Measurements from ENCODE around the gene GNB2.
"Not testable (repeated sequence)": the region's sequence is repeated elsewhere in the genome, so short reads cannot be mapped to it uniquely, and the experiment has no call there.

The GNB2 gene

DNA sequence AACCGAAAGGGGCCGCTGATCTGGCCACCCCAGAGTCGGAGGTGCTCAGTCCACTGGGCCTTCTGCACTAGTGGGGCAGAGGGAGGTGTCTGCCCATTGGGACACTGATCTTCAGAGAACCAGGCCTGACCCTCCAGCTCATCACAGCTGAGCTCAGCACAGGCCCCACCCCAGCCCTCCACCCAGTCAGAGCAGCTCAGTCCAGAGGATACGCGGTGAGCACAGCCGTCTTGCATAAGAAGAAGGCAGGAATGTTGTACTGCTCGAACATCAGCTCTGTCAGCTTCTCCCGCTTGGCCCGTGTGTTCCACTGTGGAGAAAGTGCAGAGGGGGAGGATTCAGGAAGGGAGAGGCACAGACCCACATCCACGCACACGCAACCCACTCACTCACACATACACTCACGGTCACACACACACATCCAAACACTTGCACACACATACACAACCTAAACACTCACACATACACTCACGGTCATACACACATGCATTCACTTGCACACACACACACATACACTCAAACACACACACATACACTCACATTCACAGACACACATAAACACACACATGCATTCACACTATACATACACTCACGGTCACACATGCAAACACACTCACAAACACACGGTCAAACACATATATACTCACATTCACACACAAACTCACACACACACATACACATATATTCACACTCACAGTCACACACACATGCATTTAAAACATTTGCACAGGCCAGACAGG, 23.5 kb upstream of the GNB2 start:
- Mint-ChIP-seq H3K4me1 (no peaks in the 10 kb centered on the region), H3K4me3 (no peak overlapping the region), H3K27me3 (peaks cover 87% of the 10 kb centered on the region), H3K9me3 (no peaks in the 10 kb centered on the region), H3K27ac (no peak overlapping the region), H3K36me3 (no peaks in the 10 kb centered on the region)
- no peak for ATAC-seq

DNA sequence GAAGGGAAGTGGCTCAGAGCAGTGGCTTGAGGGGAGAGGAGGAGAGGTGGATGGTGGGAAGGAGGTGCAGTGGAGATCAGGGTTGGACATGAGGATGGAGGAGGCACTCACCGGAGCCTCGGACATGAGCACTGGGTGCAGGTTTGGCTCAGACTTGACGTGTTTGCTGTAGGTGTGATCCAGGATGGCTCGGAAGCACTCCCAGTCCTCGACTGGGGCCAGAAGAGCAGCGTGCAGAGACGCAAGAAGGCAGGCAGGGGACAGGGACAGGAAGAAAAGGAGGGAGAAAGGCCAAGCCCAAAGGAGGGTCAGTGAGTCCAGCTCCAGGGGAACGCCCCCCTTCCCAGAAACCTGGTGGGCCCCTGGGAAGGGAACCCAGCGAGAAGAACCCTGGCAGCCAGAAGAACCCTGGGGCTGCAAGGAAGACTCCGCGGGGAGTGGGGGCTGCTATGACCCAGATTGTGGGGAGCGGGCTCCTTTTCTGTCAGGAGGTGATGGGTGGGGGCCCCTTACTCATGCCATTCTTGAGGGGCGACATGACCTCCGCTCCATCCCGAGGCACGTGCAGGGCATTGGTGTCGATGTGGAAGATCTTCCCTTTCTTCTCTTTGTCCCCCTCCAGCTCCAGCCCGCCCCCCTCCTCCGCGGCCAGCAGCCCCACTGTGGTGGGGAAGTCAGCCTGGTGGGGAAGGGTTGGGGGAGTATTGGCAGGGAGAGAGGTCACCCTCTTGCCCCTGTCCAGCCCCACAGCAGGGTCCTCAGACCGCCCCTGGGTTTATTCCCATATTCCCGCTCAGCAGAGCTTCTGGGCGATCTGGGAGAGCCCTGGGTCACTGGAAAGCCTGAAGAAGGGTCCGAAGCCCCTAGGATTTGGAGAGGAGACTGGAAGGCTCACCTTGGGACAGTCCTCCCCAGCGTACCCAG, 18.4 kb upstream of the GNB2 start:
- Mint-ChIP-seq H3K27ac (no peak overlapping the region), H3K4me3 (no peak overlapping the region), H3K36me3 (no peaks in the 10 kb centered on the region), H3K9me3 (no peaks in the 10 kb centered on the region), H3K27me3 (peaks cover 78% of the 10 kb centered on the region), H3K4me1 (no peaks in the 10 kb centered on the region)
- ATAC-seq, result no peak

DNA sequence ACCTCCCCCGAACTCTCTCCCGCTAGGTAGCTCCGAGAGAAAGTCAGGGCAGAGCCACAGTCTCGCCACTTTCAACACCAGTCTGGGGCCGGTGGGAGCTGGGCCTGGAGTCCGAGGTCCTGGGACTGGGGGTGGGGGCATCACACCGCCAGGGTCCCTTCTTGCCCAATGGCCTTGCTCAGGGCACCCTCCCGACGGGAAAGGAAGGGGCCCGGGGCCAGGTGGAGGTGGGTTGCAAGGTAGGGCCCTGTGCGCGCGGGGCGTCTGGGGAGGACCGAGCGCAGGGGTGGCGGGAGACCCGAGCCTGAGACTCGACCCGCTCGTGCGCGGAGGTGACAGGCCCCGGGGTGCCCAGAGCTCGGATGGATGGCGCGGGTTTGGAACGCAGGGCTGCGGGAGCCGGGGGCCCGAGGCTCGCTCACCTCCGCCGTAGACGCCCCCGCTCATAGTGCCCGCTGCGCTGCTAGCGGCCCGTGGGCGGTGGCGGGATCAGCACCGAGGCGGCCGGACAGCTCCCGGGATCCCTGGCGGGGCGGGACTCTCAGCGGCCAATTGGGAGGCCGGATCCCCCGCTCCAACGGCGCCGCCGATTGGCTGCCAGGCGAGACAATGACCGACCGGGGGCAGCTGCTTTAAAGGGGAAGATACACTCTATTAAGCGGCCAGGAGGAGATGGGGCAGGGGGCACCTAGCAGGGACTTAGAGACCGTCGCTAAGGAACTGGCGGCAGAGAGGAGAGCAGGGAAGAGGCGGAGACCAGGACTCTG, 17.4 kb upstream of the GNB2 start, which contains the start of gene ACTL6B:
Gene ACTL6B (minus strand): TSS at position 541 of the 767 bp plus-strand sequence. CDS start 94 bp downstream, at position 447.
- Mint-ChIP-seq H3K4me3 (no peak within 1 kb of the TSS), H3K4me1 (no peaks in the 10 kb centered on the region), H3K9me3 (no peaks in the 10 kb centered on the region), H3K27me3 (peaks cover 70% of the 10 kb centered on the region), H3K36me3 (no peaks in the 10 kb centered on the region), H3K27ac (no peak within 1 kb of the TSS)
- ATAC-seq, result no peak

DNA sequence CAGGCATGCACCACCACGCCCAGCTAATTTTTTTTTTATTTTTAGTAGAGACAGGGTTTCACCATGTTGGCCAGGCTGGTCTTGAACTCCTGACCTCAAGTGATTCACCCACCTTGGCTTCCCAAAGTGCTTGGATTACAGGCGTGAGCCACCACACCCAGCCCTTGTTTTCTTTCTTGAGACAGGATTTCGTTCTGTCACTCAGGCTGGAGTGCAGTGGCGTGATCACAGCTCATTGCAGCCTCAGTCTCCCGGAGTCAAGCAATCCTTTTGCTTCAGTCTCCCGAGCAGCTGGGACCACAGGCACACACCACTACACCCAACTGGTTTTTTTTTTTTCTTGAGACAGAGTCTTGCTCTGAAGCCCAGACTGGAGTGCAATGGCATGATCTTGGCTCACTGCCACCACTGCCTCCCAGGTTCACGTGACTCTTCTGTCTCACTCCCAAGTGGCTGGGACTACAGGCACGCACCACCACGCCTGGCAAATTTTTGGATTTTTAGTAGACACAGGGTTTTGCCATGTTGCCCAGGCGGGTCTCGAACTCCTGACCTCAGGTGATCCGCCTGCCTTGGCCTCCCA, 11.3 kb upstream of the GNB2 start:
- H3K4me1 Mint-ChIP-seq, H3K27ac Mint-ChIP-seq, H3K36me3 Mint-ChIP-seq, H3K9me3 Mint-ChIP-seq, H3K4me3 Mint-ChIP-seq, ATAC-seq: not testable (repeated sequence)
- H3K27me3 Mint-ChIP-seq, result peaks cover 20% of the 10 kb centered on the region

DNA sequence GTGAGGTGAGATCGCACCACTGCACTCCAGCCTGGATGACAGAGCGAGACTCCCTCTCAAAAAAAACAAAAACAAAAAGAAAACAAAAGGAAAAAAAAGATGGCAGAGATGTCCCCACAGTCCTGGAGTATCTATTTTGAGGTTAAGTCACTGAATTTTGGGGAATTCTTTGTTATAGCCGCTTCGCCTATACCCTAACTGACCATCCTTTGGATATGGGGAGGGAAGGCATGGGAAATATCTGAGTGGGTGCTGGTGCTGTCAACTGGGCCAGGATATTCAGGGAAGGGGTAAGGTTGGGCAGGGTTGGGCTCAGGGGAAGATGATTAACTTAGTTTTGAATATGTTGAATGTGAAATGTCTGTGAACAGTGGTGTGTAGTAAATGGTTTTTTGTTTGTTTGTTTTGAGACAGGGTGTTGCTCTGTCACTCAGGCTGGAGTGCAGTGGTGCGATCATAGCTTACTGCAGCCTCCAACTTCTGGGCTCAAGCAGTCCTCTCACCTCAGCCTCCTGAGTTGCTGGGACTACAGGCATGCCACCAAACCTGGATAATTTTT, 8.3 kb upstream of the GNB2 start:
- no peaks in the 10 kb centered on the region for H3K27me3 Mint-ChIP-seq
- peaks cover 2% of the 10 kb centered on the region for H3K9me3 Mint-ChIP-seq
- no peak for ATAC-seq
- H3K36me3 Mint-ChIP-seq, result no peaks in the 10 kb centered on the region
- peaks cover 9% of the 10 kb centered on the region for H3K4me1 Mint-ChIP-seq
- H3K27ac Mint-ChIP-seq, result no peak overlapping the region
- H3K4me3 Mint-ChIP-seq, result no peak overlapping the region

DNA sequence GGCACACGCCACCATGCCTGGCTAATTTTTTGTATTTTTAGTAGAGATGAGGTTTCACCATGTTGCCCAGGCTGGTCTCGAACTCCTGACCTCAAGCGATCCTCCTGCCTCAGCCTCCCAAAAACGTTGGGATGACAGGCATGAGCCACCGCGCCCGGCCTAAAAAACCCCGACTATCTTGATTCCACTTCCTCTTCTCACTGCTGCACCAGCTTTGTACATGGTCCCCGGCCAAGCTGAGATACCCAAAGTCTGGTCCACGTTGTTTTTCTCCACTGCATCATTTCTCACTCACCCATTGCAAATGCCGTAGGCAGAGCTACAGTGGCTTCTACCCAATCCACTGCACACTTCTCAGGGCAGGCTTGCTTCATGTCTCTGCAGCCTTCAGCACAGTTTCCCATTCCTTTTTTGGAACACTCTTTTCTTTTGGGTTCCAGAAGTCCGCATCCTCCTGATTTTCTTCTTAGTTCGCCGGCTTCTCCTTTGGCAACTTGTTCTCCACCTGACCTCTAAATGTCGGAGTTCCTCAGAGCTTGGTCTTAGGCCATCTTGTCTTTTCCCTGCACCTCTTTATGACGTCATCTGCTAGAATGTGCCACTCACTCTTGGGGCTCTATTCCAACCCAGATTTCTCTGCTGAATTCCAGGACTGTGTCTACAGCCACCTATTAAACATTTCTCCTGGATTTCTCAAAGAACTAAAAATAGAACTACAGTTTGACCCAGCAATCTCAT, 6.0 kb upstream of the GNB2 start:
- H3K4me3 Mint-ChIP-seq, result no peak overlapping the region
- peaks cover 2% of the 10 kb centered on the region for H3K9me3 Mint-ChIP-seq
- no peaks in the 10 kb centered on the region for H3K27me3 Mint-ChIP-seq
- no peak overlapping the region for H3K27ac Mint-ChIP-seq
- peaks cover 9% of the 10 kb centered on the region for H3K4me1 Mint-ChIP-seq
- H3K36me3 Mint-ChIP-seq, result no peaks in the 10 kb centered on the region
- no peak for ATAC-seq

DNA sequence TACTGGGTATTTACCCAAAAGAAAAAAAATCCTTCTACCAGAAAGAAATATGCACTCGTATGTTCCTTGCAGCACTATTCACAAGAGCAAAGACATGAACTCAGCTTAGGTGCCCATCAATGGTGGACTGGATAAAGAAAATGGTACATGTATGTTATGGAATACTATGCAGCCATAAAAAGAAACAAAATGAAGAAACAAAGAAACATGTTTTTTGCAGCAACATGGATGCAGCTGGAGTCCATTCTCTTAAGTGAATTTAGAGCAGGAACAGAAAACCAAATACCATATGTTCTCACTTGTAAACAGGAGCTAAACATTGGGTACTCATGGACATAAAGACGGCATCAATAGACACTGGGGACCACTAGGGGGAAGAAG, 5.5 kb upstream of the GNB2 start:
- Mint-ChIP-seq H3K36me3 (no peaks in the 10 kb centered on the region), H3K4me1 (peaks cover 11% of the 10 kb centered on the region), H3K27ac (no peak overlapping the region), H3K9me3 (peaks cover 2% of the 10 kb centered on the region), H3K27me3 (no peaks in the 10 kb centered on the region), H3K4me3 (no peak overlapping the region)
- ATAC-seq, result no peak

DNA sequence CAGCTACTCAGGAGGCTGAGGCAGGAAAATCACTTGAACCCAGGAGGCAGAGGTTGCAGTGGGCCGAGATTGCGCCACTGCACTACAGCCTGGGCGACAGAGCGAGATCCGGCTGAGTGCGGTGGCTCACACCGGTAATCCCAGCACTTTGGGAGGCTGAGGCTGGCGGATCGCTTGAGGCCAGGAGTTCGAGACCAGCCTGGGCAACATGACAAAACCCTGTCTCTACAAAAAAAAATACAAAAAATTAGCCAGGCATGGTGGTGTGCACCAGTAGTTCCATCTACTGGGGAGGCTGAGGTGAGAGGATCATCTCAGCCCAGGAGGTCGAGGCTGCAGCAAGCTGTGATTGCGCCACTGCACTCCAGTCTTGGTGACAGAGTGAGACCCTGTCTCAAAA, 4.4 kb upstream of the GNB2 start:
- H3K27me3 Mint-ChIP-seq, H3K36me3 Mint-ChIP-seq, H3K27ac Mint-ChIP-seq, H3K4me3 Mint-ChIP-seq, H3K9me3 Mint-ChIP-seq, ATAC-seq: not testable (repeated sequence)
- H3K4me1 Mint-ChIP-seq, result peaks cover 14% of the 10 kb centered on the region

DNA sequence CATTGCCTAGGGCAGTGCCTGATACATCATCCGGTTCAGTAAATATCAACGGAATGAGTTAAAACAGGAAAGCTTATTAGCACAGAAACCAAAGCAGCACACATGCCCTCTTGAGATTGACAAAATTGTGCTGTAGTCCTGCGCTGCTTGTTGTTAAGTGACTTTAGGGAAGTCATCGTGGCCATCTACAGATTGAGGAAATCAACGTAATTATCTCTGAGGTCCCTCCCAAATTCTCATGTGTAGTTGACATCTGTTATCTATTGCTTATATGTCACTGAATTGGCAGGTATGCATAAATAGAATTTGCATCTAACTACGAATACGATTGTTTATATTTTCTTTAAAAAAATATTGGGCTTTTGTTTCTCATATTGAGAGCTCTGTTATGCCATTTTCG, 3.5 kb upstream of the GNB2 start:
- H3K4me3 Mint-ChIP-seq, result no peak overlapping the region
- peaks cover 2% of the 10 kb centered on the region for H3K9me3 Mint-ChIP-seq

DNA sequence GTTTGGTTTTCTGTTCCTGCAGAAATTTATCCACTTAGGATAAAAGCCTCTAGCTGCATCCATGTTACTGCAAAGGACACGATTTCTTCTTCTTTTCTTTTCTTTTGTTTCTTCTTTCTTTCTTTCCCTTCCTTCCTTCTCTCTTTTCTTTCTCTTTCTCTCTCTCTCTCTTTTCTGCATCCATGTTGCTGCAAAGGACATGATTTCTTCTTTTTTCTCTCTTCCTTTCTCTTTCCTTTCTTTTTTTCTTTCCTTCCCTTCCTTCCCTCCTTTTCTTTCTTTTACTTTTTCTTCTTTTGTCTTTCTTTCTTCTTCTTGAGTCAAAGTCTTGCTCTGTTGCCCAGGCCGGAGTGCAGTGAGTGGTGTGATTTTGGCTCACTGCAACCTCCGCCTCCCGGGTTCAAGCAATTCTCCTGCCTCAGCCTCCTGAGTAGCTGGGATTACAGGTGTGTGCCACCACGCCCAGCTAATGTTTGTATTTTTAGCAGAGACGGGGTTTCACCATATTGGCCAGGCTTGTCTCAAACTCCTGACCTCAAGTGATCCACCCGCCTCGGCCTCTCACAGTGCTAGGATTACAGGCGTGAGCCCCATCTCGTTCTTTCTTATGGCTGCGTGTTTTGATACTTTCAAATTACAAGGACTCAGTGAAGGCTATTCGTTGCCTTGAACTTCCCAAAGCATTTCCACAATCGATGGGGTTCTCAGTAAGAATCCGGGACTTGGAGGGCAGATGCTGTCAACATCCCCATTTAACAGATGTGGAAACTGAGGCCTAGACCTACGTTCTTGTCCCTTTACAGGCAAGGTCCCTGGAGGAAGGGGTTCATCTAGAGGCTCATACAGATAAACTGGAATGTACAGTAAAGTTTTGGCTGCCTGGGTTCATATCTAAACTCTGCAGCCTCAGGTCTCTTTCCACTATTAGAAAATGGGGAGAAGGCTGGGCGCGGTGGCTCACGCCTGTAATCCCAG, 1.9 kb upstream of the GNB2 start:
- Mint-ChIP-seq H3K4me1 (peaks cover 19% of the 10 kb centered on the region), H3K27ac (no peak overlapping the region), H3K36me3 (peaks cover 4% of the 10 kb centered on the region), H3K4me3 (no peak overlapping the region), H3K9me3 (peaks cover 2% of the 10 kb centered on the region), H3K27me3 (no peaks in the 10 kb centered on the region)
- no peak for ATAC-seq

More for the DNA sequence above, 3.5 kb upstream of the GNB2 start:
- peaks cover 14% of the 10 kb centered on the region for H3K4me1 Mint-ChIP-seq
- no peaks in the 10 kb centered on the region for H3K27me3 Mint-ChIP-seq
- no peaks in the 10 kb centered on the region for H3K36me3 Mint-ChIP-seq
- ATAC-seq, result no peak
- H3K27ac Mint-ChIP-seq, result no peak overlapping the region

DNA sequence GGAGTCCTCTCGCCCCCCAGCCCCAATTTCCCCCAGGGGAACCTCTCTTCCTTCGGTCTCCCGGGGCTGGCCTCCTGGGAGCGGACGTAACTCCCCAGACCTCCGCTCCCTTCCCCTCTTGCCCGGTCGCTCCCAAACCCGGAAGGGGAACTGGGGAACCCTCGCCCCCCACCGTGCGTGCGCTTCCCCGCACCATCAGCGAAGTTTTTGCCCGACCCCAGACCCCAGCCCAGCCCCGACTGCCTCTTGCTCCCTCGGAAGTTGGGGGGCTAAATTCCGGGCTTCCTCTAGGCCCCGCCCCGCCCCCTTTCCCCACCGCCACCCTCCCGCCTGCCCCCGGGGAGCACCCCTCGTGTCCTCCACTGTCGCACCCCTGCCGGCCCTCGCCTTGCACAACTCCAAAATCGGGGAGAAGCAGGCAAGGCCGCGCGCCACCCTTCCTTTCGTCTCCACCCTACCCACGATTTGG, 436 bp downstream of the GNB2 start:
- H3K27ac Mint-ChIP-seq, result peak overlapping the region; percentile 92
- H3K9me3 Mint-ChIP-seq, result no peaks in the 10 kb centered on the region

DNA sequence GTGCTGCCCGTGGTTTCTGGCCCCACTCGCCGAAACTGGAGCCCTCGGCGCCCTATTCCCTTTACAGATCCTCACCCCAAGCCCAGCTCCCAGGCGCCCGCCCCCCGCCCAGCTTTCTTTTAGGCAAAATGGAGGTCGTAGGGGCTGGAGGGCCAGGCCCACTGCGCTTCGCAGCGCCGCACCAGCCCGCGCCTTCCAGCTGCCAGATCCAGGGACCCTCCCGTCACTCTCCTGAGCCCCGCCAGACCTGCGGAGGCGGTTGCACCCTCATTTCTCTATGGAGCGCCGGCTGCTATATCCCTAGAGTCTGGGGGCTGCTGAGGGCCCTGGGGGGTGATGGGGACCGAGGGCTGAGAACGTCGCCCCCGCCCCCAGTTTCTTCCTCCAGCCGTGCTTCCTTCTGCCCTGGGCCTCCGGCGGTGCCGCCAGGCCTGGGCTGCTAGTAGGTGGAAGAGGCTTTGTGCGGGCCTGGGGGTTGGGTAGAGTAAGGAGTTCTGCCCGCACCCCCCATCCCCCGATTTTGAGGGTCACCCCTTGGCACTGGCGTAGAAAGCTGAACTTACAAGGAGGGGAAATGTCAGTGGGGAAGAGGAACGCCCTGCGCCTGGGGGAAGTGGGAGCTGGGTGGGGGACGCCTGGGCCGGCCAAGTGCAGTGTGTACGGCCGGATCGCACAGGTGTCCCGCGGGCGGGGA, 1.0 kb downstream of the GNB2 start:
- Mint-ChIP-seq H3K4me1 (peaks cover 29% of the 10 kb centered on the region), H3K27ac (peak overlapping the region; percentile 92), H3K27me3 (no peaks in the 10 kb centered on the region), H3K9me3 (no peaks in the 10 kb centered on the region), H3K4me3 (peak overlapping the region; percentile 97), H3K36me3 (peaks cover 27% of the 10 kb centered on the region)
- ATAC-seq, result no peak

More for the DNA sequence above, 436 bp downstream of the GNB2 start:
- Mint-ChIP-seq H3K4me3 (peak overlapping the region; percentile 97), H3K27me3 (no peaks in the 10 kb centered on the region), H3K4me1 (peaks cover 23% of the 10 kb centered on the region), H3K36me3 (peaks cover 22% of the 10 kb centered on the region)
- ATAC-seq, result peak; percentile 1

DNA sequence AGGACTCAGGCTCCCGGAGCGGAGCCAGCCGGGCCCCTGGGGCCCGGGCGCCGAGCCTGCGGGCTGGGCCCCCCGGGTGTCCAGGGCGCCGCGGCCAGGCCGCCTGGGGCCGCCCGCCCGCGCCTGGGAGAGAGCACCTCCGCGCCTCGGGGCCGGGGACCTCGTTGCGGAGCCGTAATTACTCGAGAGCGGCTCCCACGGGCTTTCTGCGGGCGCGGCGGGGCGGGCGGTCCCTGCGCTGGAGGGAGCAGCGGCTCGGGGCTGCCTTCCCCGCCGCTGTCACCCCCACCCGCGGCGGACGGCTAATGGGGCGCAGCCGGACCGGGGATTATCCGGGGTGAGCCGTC, 1.5 kb downstream of the GNB2 start:
- Mint-ChIP-seq H3K9me3 (no peaks in the 10 kb centered on the region), H3K4me1 (peaks cover 29% of the 10 kb centered on the region), H3K4me3 (peak overlapping the region; percentile 97), H3K36me3 (peaks cover 30% of the 10 kb centered on the region), H3K27me3 (no peaks in the 10 kb centered on the region), H3K27ac (peak overlapping the region; percentile 92)
- no peak for ATAC-seq

Data from stimulated activated memory B cell treated with anti-CD40 and anti-IgM and Interleukin-4, amounts not matched to agents 10 μg/mL and 1 μg/mL and 100 μg/mL, for 72 hours (primary cell).